ENCODE measurements around the gene ARID3B.

- TF ChIP-seq CTCF (IDR thresholded peaks at IDR 0.05): peak; percentile 26 to 75 (median 72)
- no peak for TF ChIP-seq POLR2A (IDR thresholded peaks at IDR 0.05)
Observed at GRCh38 chr15:74635228-74635627, 94.2 kb downstream of the ARID3B start.
